BE2C (cell line): Measurements from ENCODE around the gene PRIMPOL. TPM values are rescaled to one million over a fixed set of nuclear protein-coding genes. Genes with fewer than 3 reads are reported as not detected.
"Not testable (repeated sequence)": the region's sequence is repeated elsewhere in the genome, so short reads cannot be mapped to it uniquely, and the experiment has no call there.

Experiments used
- DNase-seq: peaks from one replicate; pipeline ENCODE4 v3.0.0-alpha.2; 2020
- H3K27me3 ChIP-seq: fragments of 250-450 bp; sonication (Bioruptor Pico); 2 replicates; pipeline ENCODE4 v1.5.1; 2020; ENCODE audit warnings: mild to moderate bottlenecking
- H3K36me3 ChIP-seq: fragments of 250-450 bp; sonication (Bioruptor Pico); 2 replicates; pipeline ENCODE4 v1.5.1; 2020; ENCODE audit warnings: mild to moderate bottlenecking
- H3K4me1 ChIP-seq: fragments of 250-450 bp; sonication (Bioruptor Pico); 2 replicates; pipeline ENCODE4 v1.5.1; 2020
- H3K4me3 ChIP-seq: 2 replicates; pipeline ENCODE4 v1.5.1; 2011; ENCODE audit warnings: low read depth, low read length
- H3K9me3 ChIP-seq: fragments of 250-450 bp; sonication (Bioruptor Pico); 2 replicates; pipeline ENCODE4 v1.5.1; 2020
- CTCF ChIP-seq: IDR thresholded peaks from 2 replicates; pipeline ENCODE4 v1.5.1; 2012; ENCODE audit warnings: mild to moderate bottlenecking, low read depth, low read length
- polyA plus RNA-seq: library from polyadenylated mRNA; unstranded; fragments of >200 nt; gene quantifications from one replicate; pipeline ENCODE4 v1.2.1, GENCODE V29; 2012; ENCODE audit warnings: low read depth, missing spikeins; ENCODE audit not compliant: insufficient read length, insufficient read depth

The PRIMPOL gene
- 2.6 TPM for polyA plus RNA-seq

GRCh38 chr4:184649026-184649970, at the start of gene PRIMPOL, which contains the start of gene CASP3:
Gene PRIMPOL (plus strand): TSS chr4:184649738. CDS start chr4:184657141, 7,403 bp downstream.
Gene CASP3 (minus strand): TSS chr4:184649447. CDS start chr4:184638453, 10,994 bp downstream.
- DNase-seq: peak; percentile 97
- no peaks in the 10 kb centered on the region for H3K9me3 ChIP-seq
- H3K4me1 ChIP-seq: peaks cover 7% of the 10 kb centered on the region
- TF ChIP-seq CTCF: peak; percentile 15; the same call in 1 of the 2 replicates
- H3K27me3 ChIP-seq: no peaks in the 10 kb centered on the region
- no peaks in the 10 kb centered on the region for H3K36me3 ChIP-seq
- H3K4me3 ChIP-seq: peak within 1 kb of the TSS; percentile 94

GRCh38 chr4:184600982-184601381, 48.6 kb upstream of the PRIMPOL start:
- H3K4me3 ChIP-seq, H3K36me3 ChIP-seq, H3K4me1 ChIP-seq, H3K9me3 ChIP-seq, DNase-seq, H3K27me3 ChIP-seq: not testable (repeated sequence)

GRCh38 chr4:184602857-184603256, 46.7 kb upstream of the PRIMPOL start:
- not testable (repeated sequence) for DNase-seq, H3K4me1 ChIP-seq, H3K9me3 ChIP-seq, H3K27me3 ChIP-seq, H3K36me3 ChIP-seq, H3K4me3 ChIP-seq

GRCh38 chr4:184607429-184607828, 42.1 kb upstream of the PRIMPOL start:
- DNase-seq, H3K27me3 ChIP-seq, H3K4me1 ChIP-seq, H3K9me3 ChIP-seq, H3K36me3 ChIP-seq, H3K4me3 ChIP-seq: not testable (repeated sequence)

GRCh38 chr4:184612074-184612473, 37.5 kb upstream of the PRIMPOL start:
- peaks cover 5% of the 10 kb centered on the region; the same call in 1 of the 2 replicates for H3K4me1 ChIP-seq
- no peaks in the 10 kb centered on the region; the same call in 1 of the 2 replicates for H3K9me3 ChIP-seq
- DNase-seq: no peak
- H3K36me3 ChIP-seq: no peaks in the 10 kb centered on the region
- no peak for TF ChIP-seq CTCF
- H3K4me3 ChIP-seq: no peak overlapping the region
- no peaks in the 10 kb centered on the region for H3K27me3 ChIP-seq

- peaks cover 5% of the 10 kb centered on the region; the same call in 1 of the 2 replicates for H3K4me1 ChIP-seq
These were observed 36.1 kb upstream of the PRIMPOL start for GRCh38 chr4:184613405-184613804.

GRCh38 chr4:184614509-184614908, 35.0 kb upstream of the PRIMPOL start:
- no peak for TF ChIP-seq CTCF
- no peaks in the 10 kb centered on the region for H3K27me3 ChIP-seq
- H3K36me3 ChIP-seq: no peaks in the 10 kb centered on the region
- no peaks in the 10 kb centered on the region; the same call in 1 of the 2 replicates for H3K9me3 ChIP-seq
- H3K4me3 ChIP-seq: no peak overlapping the region
- H3K4me1 ChIP-seq: peaks cover 5% of the 10 kb centered on the region; the same call in 1 of the 2 replicates
- no peak for DNase-seq

More at GRCh38 chr4:184613405-184613804, 36.1 kb upstream of the PRIMPOL start:
- no peaks in the 10 kb centered on the region for H3K36me3 ChIP-seq
- no peaks in the 10 kb centered on the region for H3K27me3 ChIP-seq
- DNase-seq: no peak
- no peak for TF ChIP-seq CTCF
- no peak overlapping the region for H3K4me3 ChIP-seq
- H3K9me3 ChIP-seq: no peaks in the 10 kb centered on the region; the same call in 1 of the 2 replicates

GRCh38 chr4:184616168-184616567, 33.4 kb upstream of the PRIMPOL start:
- not testable (repeated sequence) for H3K36me3 ChIP-seq, DNase-seq, H3K4me3 ChIP-seq, H3K4me1 ChIP-seq, H3K27me3 ChIP-seq, H3K9me3 ChIP-seq
